MG63 (cell line): ENCODE results near the gene RBM47. TPM values are rescaled to one million over a fixed set of nuclear protein-coding genes. Genes with fewer than 3 reads are reported as not detected.

ENCODE experiments used
- DNase-seq: peaks from one replicate; pipeline ENCODE4 v3.0.0-alpha.2; 2020
- H3K27me3 ChIP-seq: fragments of 250-450 bp; sonication (Bioruptor Pico); 2 replicates; pipeline ENCODE4 v1.5.1; 2020; ENCODE audit warnings: mild to moderate bottlenecking, moderate library complexity
- H3K36me3 ChIP-seq: fragments of 250-450 bp; sonication (Bioruptor Pico); 2 replicates; pipeline ENCODE4 v1.5.1; 2020; ENCODE audit warnings: mild to moderate bottlenecking, moderate library complexity
- H3K4me3 ChIP-seq: fragments of 250-450 bp; sonication (Bioruptor Pico); 2 replicates; pipeline ENCODE4 v1.5.1; 2020; ENCODE audit warnings: mild to moderate bottlenecking, moderate library complexity
- H3K9me3 ChIP-seq: fragments of 250-450 bp; sonication (Bioruptor Pico); 2 replicates; pipeline ENCODE4 v1.5.1; 2020; ENCODE audit warnings: mild to moderate bottlenecking, moderate library complexity
- total RNA-seq: library from RNA; depleted of rRNA; stranded (reverse); fragments of >200 nt; shearing (Covaris generic); gene quantifications from 2 replicates; pipeline ENCODE4 v1.2.3, GENCODE V29; 2014; ENCODE audit warnings: low replicate concordance; rRNA removed

RBM47 gene
- total RNA-seq, 1 experiment from 2014 or later, result 0.66 TPM

- Histone ChIP-seq H3K4me3 (no peak overlapping the region), H3K36me3 (no peaks in the 10 kb centered on the region), H3K9me3 (no peaks in the 10 kb centered on the region), H3K27me3 (no peaks in the 10 kb centered on the region)
- DNase-seq, result no peak
Observed at GRCh38 chr4:40375620-40376019, 254.0 kb downstream of the RBM47 start.

DNA sequence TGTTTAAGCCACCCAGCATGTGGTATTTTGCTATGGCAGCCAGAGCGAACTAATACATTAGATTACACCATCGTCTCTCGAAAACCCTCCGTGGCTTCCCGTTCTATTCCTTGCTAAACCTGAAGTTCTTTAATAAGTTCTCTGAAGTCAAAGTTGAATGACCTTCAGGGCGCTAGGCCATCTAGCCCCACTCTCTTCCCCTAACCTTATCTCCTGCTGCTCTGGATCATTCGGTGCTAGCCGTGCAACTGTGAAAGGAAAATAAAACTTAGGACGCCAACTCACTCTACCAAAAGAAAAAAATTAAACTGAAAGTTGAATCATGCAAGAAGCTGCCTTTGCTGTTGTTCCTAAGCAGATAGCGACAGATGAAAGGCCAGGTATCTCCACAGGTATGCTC is 254.6 kb downstream of the RBM47 start:
- Histone ChIP-seq H3K36me3 (no peaks in the 10 kb centered on the region), H3K9me3 (no peaks in the 10 kb centered on the region), H3K4me3 (no peak overlapping the region), H3K27me3 (no peaks in the 10 kb centered on the region)
- no peak for DNase-seq

- Histone ChIP-seq H3K9me3 (no peaks in the 10 kb centered on the region), H3K36me3 (no peaks in the 10 kb centered on the region), H3K4me3 (no peak overlapping the region), H3K27me3 (no peaks in the 10 kb centered on the region)
- DNase-seq, result no peak
Observed at GRCh38 chr4:40373636-40374035, 256.0 kb downstream of the RBM47 start.

Other genes starting within 250 kb of the RBM47 start
- not detected in 2 replicates for gene NSUN7, start 120.1 kb upstream of the RBM47 start, total RNA-seq